IPS DF 19.7 (cell line): ENCODE measurements around the gene GOLGA8A.
"Not testable (repeated sequence)": the region's sequence is repeated elsewhere in the genome, so short reads cannot be mapped to it uniquely, and the experiment has no call there.

ENCODE experiments used
- DNase-seq: peaks from one replicate; pipeline ENCODE4 v3.0.0-alpha.2; 2013; ENCODE audit warnings: low read depth, low spot score

Gene GOLGA8A

DNA sequence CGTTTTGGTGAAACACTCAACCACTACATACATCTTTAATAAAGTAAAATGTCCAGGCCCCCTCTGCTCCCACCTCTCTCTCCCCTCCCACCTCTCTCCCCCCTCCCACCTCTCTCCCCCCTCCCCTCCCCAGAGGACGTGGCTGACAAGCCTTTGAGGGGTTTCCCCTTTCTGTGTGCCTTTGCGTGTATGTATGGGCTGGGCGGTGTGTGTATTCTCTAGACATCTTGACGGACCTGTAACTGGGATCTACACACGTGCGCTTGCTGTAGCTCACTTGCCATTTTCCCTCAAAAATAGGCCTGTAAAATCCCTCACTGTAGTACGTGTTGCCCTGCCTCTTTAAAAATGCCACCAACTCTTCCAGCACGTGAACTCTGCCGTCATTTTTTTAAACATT lies 28.6 kb downstream of the GOLGA8A start:
- DNase-seq = not testable (repeated sequence)

DNA sequence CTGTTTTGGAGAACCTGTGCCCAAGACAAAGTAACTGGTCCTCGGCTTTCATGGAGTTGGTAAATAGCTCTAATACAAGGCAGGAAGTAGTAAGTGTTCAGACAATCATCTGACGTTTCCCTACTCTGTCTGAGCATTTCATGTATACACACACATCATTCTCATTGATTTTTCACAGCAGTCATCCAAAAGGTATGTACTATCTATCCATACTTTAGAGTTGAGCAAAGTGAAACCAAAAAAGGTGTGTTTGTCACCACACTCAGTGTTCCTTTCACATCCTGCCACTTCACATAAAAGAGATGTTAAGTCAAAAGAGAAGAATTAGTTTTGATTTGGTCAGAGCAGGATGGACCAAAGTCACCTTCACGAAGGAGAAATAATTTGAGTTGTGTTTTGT lies 33.7 kb downstream of the GOLGA8A start:
- DNase-seq = not testable (repeated sequence)

DNA sequence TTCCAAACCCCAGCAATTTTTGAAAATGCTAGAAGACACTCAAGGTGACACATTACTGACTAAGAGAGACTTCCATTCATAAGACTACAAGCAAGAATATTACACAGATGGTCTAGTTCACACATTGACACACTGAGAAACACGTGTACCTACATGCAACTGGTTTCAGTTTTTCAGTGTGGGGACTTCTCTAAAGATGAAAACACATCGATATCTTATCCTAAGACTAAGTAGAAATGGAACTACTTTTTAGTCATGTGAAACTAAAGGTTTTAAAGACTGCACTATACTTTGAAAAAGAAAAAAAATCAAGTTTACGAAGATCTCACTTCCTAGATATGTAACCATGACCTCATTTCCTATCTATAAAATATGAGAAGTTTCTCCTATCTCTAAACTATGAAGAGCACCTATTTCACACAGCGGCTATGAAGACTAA lies 34.4 kb downstream of the GOLGA8A start:
- DNase-seq = not testable (repeated sequence)

DNA sequence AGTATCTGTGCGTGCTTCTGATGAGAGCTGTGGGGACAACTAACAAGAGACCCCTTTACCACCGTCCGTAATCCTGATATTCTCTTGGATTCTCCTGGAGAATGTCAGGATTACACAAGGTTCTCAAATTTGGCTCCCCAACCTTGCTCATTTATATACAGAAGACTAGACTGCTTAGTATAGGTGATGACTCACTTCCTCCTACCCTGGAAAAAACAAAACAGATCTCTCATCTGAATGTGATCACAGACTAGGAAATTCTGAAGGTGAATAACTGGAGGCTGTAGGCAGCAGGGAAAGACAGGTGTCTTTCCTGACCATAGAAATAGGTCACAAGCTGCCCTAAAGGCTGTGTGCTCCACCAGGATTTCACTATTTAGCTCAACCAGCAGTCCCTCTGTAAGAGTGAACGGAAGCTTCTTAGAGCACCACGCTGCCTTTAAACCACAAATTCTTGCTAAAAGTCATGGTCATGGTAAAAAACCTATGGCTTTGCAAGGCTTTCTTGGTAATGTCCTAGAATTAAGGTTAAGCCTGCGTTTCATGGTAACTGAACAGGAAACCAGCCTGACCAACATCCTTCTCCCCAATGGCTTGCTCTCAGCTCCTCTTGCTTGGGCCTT lies 39.9 kb downstream of the GOLGA8A start:
- DNase-seq = not testable (repeated sequence)

DNA sequence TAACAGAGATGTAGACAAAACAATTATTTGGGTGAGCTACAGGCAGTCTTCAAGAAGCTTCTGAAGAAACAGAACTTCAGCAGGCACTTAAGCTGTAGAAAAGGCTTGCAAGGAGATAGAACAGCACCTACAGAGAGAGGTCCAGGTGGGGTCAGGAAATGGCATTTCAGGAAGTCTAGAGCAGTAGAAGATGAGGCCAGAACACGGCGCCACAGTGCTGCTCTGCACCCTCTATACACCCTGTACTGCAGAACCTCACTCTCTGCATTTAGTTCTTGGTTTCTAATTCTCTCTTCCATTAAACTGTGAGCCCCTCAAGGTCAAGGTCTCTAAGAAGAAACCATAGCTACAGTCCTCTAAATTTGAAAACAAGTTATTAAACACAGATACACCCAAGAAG lies 44.6 kb downstream of the GOLGA8A start:
- not testable (repeated sequence) for DNase-seq

DNA sequence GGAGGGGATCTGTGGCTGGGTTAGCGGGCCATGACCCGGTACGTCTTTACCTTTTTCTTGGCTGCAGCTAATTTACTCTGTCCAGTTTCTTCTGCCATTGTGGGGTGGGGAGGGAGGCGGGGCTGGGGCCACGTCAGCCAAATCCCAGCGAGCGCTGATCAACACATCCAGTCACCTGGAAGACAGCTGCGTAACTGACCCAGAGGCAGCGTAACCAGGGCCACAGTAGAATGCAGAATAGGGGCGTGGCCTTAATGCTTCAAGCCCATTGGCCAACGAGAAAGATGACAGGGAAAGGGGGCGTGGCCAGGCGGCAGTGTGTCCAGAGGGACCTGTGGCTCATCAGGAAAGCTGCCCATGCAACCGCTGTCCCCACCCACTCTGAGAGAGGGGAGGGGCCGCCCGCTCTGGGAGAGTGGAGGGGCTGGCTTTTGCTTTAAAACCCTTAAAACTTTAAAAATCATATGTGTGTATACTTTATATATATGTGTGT lies 48.0 kb downstream of the GOLGA8A start:
- DNase-seq = not testable (repeated sequence)
